ENCODE results near the gene ANO2. TPM values are rescaled to one million over a fixed set of nuclear protein-coding genes. Genes with fewer than 3 reads are reported as not detected.

Gene ANO2
- total and polyA plus RNA-seq, 2 experiments from 2014 or later = 2.3 to 4.6 TPM

- Histone ChIP-seq H3K27ac (ENCODE audit: low read depth) (no peak overlapping the region), H3K36me3 (ENCODE audit: insufficient read depth) (no peaks in the 10 kb centered on the region), H4K20me1 (replicated peaks; ENCODE audit: insufficient read depth) (no peaks in the 10 kb centered on the region), H3K79me2 (replicated peaks; ENCODE audit: insufficient read depth) (no peaks in the 10 kb centered on the region), H3K4me3 (no peak overlapping the region), H3K4me1 (ENCODE audit: insufficient read depth) (no peaks in the 10 kb centered on the region), H3K27me3 (ENCODE audit: insufficient read depth) (no peaks in the 10 kb centered on the region), H3F3A (replicated peaks; ENCODE audit: low read depth) (no peaks in the 10 kb centered on the region), H3K9me2 (ENCODE audit: insufficient read depth) (peaks cover 3% of the 10 kb centered on the region; the same call in 1 of the 2 replicates), H2AFZ (no peak overlapping the region), H3K4me2 (no peak overlapping the region)
- TF ChIP-seq ZNF114 (CRISPR knock-in tag; IDR thresholded peaks at IDR 0.05) (no peak), CREB1 (CRISPR knock-in tag; IDR thresholded peaks at IDR 0.05; ENCODE audit: low read depth) (no peak), ZNF462 (CRISPR knock-in tag; IDR thresholded peaks at IDR 0.05) (no peak), JUNB (IDR thresholded peaks at IDR 0.05; ENCODE audit: unreplicated experiment) (no peak), CTCF (conservative IDR thresholded peaks at IDR 0.05; ENCODE audit: low read depth in 2 of 2) (no peak), EZH2 (IDR thresholded peaks at IDR 0.05; ENCODE audit: low read depth, unreplicated experiment) (no peak), EZH2phosphoT487 (IDR thresholded peaks at IDR 0.05; ENCODE audit: unreplicated experiment) (no peak), REST (IDR thresholded peaks at IDR 0.05; ENCODE audit: unreplicated experiment) (no peak), NANOG (IDR thresholded peaks at IDR 0.05; ENCODE audit: borderline replicate concordance) (no peak), ETS1 (IDR thresholded peaks at IDR 0.05) (no peak), POLR2AphosphoS5 (IDR thresholded peaks at IDR 0.05; ENCODE audit: low read depth) (no peak), STAT1 (IDR thresholded peaks at IDR 0.05; ENCODE audit: unreplicated experiment) (no peak), ZNF331 (CRISPR knock-in tag; IDR thresholded peaks at IDR 0.05; ENCODE audit: low read depth) (no peak)
- H3K27me3 Mint-ChIP-seq (ENCODE audit: insufficient read depth, low read depth, poor library complexity) = no peaks in the 10 kb centered on the region
- H3K9me3 Mint-ChIP-seq = no peaks in the 10 kb centered on the region; the same call in 2 of the 3 replicates
- H3K4me1 Mint-ChIP-seq = no peaks in the 10 kb centered on the region
- H3K36me3 Mint-ChIP-seq (ENCODE audit: low read depth) = no peaks in the 10 kb centered on the region
- DNase-seq (ENCODE audit: low spot score) (no peak), ATAC-seq (no peak)
- H3K4me3 Mint-ChIP-seq = no peak overlapping the region
- no peak overlapping the region for H3K27ac Mint-ChIP-seq
These were observed 176.9 kb downstream of the ANO2 start for GRCh38 chr12:5768171-5768570.

All from GM23338 (cell line).